ENCODE data around the gene STRA6. TPM values are rescaled to one million over a fixed set of nuclear protein-coding genes. Genes with fewer than 3 reads are reported as not detected.
A peak's percentile ranks its signal among the peaks of the same experiment; 100 is the strongest.

Gene STRA6
- total RNA-seq, 1 donor from 2014 or later: 111 TPM

DNA sequence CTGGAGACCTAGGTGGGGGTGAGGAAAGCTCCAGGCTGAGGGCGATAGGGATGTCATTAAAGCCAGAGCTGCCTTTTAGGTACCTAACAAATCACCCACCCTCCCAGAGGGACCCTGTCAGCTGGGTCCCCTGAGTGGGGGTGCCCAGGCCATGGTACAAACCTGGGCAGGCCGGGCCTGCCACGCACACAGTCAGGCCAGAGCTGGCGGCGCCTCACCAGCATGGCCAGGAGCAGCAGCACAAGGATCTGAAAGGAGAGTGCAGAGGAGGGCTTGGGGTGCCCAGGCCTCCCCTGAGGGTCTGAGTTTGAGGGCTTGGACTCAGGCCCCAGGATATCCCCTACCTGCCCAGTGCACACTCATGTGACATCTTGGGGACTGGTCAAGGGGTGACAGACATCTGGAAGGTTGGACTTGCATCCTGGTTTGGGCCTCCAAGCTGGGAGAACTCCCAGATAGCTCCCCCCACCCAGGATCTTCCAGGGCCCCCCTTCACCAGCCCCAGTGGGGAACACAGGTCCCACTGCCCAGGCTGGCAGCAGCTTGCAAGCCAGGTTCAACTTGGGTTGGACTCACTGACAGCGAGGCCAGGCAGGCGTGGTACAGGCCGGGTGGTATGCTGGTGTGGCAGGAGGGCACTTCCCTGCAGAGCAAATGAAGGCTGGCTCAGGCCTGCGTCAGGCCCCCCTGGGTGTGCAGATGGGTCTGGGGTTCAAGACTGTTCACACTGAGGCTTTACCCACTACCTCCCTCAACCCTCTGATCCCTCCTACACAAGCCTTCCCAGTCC, 5.2 kb downstream of the STRA6 start:
- Mint-ChIP-seq H3K36me3 (no peaks in the 10 kb centered on the region), H3K27me3 (ENCODE audit: low read depth) (no peaks in the 10 kb centered on the region), H3K9me3 (no peaks in the 10 kb centered on the region), H3K4me1 (peaks cover 49% of the 10 kb centered on the region), H3K27ac (no peak overlapping the region), H3K4me3 (no peak overlapping the region)
- TF ChIP-seq CTCF (IDR thresholded peaks at IDR 0.05; ENCODE audit: unreplicated experiment): no peak
- DNase-seq (ENCODE audit: low spot score in 2 of 2, unreplicated experiment in 2 of 2): no peak

DNA sequence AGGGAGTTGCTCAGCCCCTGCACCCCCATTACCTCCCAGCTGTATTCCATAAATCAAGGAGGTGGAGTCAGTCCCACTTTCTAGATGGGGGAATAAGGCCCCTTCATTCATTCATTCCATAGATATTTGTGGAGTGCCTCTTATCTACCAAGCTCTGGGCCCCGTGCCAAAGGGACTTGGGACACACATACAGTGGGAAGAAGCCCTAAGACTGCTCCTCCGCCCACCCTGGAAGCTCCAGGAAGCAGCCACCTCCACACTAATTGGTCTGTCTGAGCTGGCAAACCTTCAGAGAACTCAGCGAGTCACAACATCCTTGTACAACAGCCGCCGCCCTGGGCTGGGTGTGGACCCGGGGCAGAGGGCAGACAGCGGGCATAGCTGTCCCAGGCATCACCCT, 6.4 kb downstream of the STRA6 start:
- Mint-ChIP-seq H3K36me3 (no peaks in the 10 kb centered on the region), H3K27ac (peak overlapping the region; percentile 83), H3K27me3 (ENCODE audit: low read depth) (no peaks in the 10 kb centered on the region), H3K4me3 (no peak overlapping the region), H3K4me1 (peaks cover 48% of the 10 kb centered on the region), H3K9me3 (no peaks in the 10 kb centered on the region)
- TF ChIP-seq CTCF (IDR thresholded peaks at IDR 0.05; ENCODE audit: unreplicated experiment): no peak
- DNase-seq (ENCODE audit: low spot score in 2 of 2, unreplicated experiment in 2 of 2): peak; percentile 83 to 88

DNA sequence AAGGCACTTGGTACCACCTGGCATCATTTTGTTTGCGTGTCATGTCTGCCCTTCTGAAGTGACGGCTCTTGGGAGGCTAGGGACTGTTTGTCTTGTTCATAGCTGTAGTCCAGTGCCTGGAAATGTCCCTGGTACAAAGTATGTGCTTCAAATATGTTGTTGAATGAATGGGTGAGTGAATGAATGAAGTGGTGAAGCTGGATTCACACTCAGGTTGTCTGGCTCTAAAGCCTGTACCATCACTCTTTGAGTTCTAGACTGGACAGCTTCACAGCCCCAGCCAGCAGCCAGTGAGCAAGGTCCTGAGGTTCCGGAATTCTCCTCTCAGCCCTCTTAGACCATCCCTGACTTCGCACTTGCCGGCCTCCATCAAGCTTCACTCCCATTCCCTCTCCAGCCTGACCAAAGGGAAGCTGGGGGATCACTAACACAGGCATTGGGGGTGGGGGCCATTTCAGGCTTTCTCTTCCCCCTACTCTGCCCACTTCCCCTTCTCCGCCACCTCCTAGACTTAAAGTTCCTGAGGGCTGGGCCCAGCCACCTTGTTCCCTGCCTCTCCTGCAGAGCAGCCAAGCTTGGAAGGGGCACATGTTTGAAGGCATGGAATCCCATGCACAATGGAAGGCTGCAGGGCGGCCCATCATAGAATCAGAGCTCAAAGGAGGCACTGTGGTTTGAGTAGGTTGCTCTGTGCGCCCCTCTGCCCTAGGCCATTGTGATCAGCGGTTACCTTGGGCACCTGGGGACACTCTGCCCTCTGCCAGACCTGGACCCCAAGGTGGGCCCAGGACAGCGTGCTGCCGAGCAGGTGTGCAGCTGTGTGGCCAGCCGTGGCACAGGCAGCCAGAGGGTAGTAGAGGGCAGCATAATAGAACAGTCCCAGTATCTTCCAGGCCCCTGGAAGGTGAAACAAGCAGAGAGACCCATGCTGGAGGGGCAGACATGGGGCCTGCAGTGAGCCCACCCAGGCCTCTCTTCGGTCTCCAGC, 7.7 kb downstream of the STRA6 start:
- no peak for DNase-seq (ENCODE audit: low spot score in 2 of 2, unreplicated experiment in 2 of 2)
- no peak for TF ChIP-seq CTCF (IDR thresholded peaks at IDR 0.05; ENCODE audit: unreplicated experiment)
- no peaks in the 10 kb centered on the region for H3K9me3 Mint-ChIP-seq
- H3K4me3 Mint-ChIP-seq: no peak overlapping the region
- H3K4me1 Mint-ChIP-seq: peaks cover 43% of the 10 kb centered on the region
- H3K36me3 Mint-ChIP-seq: no peaks in the 10 kb centered on the region
- no peaks in the 10 kb centered on the region for H3K27me3 Mint-ChIP-seq (ENCODE audit: low read depth)
- no peak overlapping the region for H3K27ac Mint-ChIP-seq

DNA sequence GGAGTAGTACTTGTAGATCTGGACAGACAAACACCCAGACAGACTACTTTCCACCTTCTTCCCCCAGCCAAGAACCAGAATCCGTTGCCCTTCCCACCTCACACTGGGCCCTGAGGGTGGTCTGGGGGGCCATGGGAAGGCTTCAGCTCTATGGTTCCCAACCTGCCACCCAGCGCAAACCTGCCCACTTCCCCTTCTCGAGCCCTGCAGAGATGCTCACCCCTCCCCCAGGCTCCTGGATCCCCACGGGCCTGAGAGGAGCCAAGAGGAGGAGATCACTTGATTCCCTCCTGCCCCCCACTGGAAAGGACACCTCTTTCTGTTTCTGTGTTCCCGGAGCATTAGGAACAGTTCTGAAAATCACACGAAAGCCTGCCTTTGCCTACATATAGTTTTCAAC, 8.7 kb downstream of the STRA6 start:
- H3K4me3 Mint-ChIP-seq: no peak overlapping the region
- H3K27me3 Mint-ChIP-seq (ENCODE audit: low read depth): no peaks in the 10 kb centered on the region
- TF ChIP-seq CTCF (IDR thresholded peaks at IDR 0.05; ENCODE audit: unreplicated experiment): no peak
- DNase-seq (ENCODE audit: low spot score in 2 of 2, unreplicated experiment in 2 of 2): no peak
- H3K36me3 Mint-ChIP-seq: no peaks in the 10 kb centered on the region
- H3K27ac Mint-ChIP-seq: no peak overlapping the region
- no peaks in the 10 kb centered on the region for H3K9me3 Mint-ChIP-seq
- H3K4me1 Mint-ChIP-seq: peaks cover 41% of the 10 kb centered on the region

DNA sequence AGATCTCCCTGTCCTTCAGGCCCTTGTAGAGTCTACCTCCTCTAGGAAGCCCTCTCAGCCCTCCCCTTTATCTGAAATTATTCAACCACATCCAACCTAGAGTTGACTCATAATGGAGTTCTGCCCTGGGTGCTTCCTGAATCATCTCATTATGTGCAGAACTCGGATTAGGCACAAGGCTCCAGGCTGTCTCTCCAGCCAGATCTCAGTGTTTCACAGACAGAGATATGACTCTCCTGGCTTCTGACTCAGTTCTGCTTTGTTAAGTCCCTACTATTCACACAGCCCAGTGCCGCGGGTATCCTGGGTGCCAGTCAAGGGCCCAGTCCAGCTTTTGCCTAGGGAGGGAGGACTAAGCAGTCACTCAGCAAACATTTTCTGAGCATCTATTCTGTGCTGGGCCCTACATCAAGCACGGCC, 9.3 kb downstream of the STRA6 start:
- H3K27me3 Mint-ChIP-seq (ENCODE audit: low read depth): no peaks in the 10 kb centered on the region
- H3K36me3 Mint-ChIP-seq: no peaks in the 10 kb centered on the region
- no peak for TF ChIP-seq CTCF (IDR thresholded peaks at IDR 0.05; ENCODE audit: unreplicated experiment)
- H3K4me1 Mint-ChIP-seq: peaks cover 41% of the 10 kb centered on the region
- no peak for DNase-seq (ENCODE audit: low spot score in 2 of 2, unreplicated experiment in 2 of 2)
- H3K9me3 Mint-ChIP-seq: no peaks in the 10 kb centered on the region
- H3K27ac Mint-ChIP-seq: no peak overlapping the region
- H3K4me3 Mint-ChIP-seq: no peak overlapping the region
